Activated T-cell treated with anti-CD3 and anti-CD28 coated beads for 48 hours (primary cell): ENCODE data around the gene UNC119.
"Not testable (repeated sequence)": the region's sequence is repeated elsewhere in the genome, so short reads cannot be mapped to it uniquely, and the experiment has no call there.

Source experiments
- DNase-seq: peaks from one replicate; pipeline ENCODE4 v3.0.0-alpha.2; 2020; ENCODE audit warnings: low read depth

The UNC119 gene

DNA sequence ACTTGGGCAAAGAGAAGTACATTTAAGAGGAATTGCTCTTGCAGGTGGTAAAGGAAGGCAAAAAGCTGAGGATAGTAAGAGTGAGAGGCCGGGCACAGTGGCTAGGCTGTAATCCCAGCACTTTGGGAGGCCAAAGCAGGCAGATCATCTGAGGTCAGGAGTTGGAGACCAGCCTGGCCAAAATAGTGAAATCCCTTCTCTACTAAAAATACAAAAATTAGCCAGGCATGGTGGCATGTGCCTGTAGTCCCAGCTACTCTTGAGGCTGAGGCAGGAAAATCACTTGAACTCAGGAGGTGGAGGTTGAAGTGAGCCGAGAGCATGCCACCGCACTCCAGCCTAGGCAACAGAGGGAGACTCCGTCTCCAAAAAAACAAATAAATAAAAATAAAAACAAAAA is 30.1 kb downstream of the UNC119 start:
- not testable (repeated sequence) for DNase-seq

DNA sequence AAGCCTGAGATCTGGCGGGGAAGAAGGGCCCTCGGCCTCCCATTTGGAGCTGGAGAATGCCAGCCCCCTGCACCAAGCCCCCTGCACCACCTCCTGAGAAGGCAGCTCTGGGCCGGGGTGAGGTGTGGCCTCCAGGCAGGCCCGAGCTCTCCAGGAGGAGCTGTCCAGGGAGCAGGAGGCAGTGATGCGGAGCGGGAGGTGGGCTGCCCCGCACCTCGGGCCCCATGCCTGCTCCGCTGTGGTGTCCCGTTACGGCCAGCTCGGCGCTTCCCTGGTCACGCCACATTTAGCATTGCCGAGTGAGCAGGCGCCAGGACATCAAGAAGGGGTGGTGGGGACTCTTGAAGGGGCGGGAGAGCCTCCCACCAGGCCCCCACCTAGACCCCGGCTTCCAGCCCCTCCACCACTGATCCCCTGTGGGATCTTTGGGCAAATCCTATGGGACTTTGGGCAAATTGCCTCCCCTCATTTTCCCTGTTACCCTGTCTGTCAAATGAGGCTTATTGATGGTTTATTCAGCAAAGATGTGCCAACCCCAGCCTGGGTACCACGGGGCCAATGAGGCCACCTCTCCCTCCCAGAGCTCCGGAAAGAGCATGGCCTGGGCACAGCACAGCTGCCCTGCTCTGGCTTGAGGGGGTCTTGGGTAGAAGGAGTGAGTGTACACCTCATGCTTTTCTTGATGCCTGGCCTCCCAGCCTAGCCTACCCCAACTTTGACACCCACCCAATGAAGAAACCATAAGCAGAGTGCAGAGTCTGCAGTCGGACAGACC is 30.9 kb downstream of the UNC119 start:
- no peak for DNase-seq

DNA sequence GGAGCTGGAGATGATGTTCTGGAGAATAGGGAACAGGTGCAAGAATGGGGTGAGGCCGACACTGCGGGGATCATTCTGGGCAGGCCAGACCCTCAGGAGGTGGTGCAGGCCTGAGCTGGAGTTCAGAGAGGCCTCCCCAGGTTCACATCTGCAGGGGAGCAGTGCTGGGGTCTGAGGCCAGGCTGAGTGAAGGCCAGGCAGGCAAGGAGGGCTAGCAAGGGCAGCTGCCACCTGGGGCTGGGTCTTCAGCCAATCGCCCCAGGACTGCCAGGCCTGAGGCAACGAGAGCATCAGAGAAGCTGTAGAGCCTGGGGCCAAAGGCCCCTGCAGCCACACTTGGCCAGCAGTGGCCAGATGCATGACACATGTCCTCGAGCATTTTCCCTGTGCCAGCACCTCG is 31.7 kb downstream of the UNC119 start:
- no peak for DNase-seq

- DNase-seq = no peak
These were observed 33.2 kb downstream of the UNC119 start for GRCh38 chr17:28519236-28519635.

DNA sequence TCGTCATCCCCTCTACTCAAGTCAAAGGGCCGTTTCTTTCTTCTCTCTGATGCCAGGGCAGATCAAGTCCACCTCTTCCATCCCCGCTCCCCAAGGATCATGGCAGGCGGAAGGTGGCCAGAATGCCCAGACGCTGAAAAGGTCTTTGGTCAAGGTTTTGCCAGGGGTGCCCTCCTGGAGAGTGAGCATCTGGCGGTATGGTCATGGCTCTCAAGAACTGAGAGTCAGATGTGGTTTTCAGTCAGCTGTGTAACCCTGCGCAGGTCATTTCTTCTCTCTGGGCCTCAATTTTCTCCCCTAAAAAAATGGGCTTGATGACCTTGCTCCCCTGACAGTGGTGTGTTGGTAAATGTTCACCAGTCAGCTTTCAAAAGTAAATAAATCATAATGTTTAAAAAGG is 33.8 kb downstream of the UNC119 start:
- no peak for DNase-seq

DNA sequence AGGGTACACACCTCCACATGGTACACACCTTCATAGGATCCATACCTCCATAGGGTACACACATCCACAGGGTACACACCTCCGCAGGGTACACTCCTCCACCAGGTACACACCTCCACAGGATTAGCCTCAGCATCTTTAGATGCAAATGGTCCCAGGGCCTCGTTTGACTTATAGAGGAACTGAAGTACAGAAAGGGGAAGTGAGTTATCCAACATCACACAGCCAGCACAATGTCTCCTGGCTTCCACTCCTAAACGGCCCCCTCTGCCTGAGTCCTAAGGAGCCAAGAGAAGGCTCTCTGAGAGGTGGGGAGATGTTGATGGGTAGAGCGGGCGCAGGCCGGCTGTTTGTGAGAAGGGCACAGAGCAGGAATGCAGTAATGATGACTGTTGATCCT is 34.3 kb downstream of the UNC119 start:
- DNase-seq = no peak

GRCh38 chr17:28515518-28515917 is 36.9 kb downstream of the UNC119 start:
- DNase-seq = no peak

- DNase-seq = no peak
These were observed 37.8 kb downstream of the UNC119 start for GRCh38 chr17:28514561-28515002.

GRCh38 chr17:28513476-28513875 is 38.9 kb downstream of the UNC119 start:
- DNase-seq = no peak

- no peak for DNase-seq
These were observed 40.5 kb downstream of the UNC119 start for GRCh38 chr17:28511858-28512461.

DNA sequence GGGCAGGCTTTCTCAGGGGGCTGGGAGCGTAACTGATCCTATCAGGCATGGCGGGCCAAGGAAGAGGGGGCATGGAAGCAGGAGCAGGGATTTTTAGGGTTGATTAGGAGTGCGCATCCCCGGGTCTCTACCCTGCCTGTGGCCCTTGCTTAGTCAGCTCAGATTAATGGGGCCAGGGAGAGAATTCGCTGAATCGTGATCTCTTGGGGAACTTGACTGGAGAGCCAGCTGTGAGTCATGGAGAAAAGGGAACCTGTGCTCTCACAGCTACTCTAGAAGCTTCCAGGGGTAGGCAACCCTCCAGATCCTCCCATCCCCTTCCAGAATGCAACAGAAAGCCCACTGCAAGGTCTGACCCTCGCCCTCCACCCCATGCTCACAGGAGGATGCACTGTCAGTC is 42.6 kb downstream of the UNC119 start:
- no peak for DNase-seq

- DNase-seq = no peak
These were observed 44.2 kb downstream of the UNC119 start for GRCh38 chr17:28508211-28508724.

DNA sequence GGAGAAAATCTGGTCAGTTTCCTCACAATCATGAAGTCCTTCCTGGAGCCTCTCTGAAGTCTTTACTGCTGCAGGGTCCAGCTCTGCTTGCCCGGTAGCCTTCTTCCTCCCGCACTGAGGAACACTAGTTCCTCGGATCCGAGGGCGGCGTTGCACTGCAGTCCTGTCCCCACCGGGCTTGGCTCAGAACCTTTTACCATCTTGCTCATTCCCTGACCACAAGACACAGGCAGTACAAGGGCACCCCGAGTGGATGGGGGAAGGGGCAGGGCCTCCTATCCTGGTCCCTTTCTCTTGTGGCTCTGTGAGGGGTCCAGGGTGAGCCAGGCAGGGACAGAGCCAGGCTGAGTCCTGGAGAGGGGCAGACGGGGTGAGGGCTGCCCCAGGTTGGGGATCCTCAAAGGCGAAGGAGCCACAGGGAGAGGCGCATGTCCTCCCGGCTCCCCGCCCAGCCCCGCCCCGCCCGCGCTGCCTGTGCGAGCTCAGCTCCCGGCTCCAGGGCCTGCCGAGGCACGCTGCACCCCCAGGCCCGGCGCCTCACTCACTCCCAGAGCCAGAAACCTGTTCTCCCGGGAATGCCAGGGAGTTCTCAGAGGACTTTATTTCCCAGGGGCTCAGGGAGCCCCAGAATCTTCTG is 44.7 kb downstream of the UNC119 start:
- DNase-seq = no peak

DNA sequence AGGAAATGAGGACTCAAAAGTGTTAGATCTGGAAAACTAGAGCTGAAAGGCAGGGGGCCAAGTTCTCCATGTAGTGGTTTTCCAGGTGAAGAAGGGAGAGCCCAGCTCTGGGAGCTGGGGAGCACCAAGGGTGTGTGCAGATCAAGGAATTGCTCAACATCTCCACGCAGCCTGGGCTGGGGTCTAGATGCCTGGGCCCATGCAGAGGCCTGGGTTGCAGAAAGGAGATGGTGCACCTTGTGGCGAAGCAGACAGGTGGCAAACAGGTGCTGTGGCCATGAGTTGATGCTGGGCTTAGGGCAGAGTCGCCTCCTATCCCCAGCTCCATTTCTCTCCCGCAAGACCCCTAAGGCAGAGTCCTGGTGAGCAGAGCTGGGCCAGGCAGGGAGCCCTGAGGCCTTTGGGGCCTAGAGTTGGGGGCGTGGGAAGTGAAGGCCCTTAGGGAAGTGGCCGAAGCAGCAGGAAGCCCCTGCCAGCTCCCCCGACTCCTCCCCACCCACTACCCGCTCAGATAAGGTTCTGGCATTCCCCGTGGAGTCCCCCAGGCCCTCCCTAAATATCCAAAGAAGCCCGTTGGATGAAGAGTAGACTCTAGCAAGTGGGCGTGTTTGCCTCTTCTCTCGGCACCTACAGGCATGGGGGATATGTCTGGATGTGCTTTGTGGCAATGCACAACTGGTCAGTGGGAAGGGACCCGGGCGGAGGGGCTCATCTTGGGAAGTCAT is 45.5 kb downstream of the UNC119 start:
- no peak for DNase-seq

DNA sequence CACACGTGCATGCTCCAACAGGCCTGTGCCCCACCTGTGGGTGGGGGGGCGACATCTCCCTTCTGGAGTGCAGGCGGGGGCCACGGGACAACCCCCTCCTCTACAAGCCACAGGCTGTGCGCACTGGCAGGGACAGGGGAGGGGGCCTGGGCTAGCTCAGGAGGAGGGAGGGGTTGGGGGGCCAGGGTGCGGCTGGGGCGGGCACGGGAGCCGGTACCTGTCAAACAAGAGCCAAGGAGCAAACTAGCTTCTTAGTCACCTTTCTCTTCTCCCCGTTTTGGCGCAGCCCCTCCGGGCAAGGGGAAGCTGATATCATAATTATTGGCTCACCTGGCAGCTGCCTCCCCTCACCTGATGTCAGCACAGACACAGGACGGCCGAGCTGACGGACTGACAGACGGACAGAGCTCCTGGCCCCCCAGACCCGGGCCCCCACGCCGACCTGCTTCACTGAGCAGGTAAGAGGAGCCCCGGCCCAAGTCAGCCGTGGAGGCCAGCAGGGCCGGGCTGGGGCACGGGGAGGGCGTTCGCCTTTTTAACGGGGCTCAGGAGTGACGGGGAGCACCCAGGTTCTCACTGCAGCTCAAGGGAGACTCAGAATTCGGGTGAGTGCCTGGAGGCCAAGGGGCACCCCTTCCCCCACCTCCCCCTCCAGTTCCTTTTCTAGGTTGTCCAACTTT is 46.3 kb downstream of the UNC119 start, which contains the start of gene FOXN1:
Gene FOXN1, plus strand, starts transcription at position 363 of the 680 bp plus-strand sequence. CDS start 17,622 bp downstream, outside the sequence.
- DNase-seq = no peak

GRCh38 chr17:28503420-28503819 is 49.0 kb downstream of the UNC119 start:
- DNase-seq = no peak

DNA sequence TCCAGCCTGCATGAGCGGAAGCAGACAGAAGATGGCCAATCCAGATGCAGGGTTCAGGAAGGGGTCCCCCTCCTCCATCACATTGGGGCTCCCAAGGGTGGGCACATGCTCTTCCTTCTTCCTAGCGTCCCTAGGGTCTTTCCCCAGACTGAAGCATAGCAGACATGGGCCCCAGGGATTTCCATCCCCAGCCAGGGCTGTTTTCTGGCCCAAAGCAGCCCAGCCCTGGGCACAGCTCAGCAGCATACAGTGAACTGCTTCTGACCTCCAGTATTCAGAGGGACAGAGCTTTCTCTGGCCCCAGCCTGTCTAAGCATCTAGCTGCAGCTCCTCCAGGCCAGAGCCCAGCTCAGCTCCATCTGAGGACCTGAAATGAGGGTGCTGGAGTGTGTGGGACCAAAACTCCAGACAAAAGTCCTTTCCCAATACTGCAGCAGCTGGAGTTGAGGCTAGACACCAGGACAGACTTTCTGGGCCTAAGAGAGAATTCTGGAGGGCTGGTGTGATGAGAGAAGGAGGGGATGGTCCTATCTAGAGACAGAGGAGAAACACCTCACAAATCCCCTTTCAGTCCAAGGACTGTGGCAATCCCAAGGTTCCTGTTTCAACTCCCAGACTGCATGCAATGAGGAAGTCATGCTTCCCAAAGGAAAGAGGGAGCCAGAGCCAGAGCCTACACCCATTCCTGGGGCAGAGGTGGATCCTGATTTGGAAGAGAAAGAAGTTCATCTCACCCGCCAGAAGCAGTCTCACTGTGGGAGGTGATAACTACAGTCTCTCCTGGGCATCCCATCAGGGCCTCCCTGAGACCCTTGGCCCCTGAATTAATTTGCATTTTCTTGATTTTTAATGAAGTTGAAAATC is 50.8 kb downstream of the UNC119 start:
- DNase-seq = no peak

DNA sequence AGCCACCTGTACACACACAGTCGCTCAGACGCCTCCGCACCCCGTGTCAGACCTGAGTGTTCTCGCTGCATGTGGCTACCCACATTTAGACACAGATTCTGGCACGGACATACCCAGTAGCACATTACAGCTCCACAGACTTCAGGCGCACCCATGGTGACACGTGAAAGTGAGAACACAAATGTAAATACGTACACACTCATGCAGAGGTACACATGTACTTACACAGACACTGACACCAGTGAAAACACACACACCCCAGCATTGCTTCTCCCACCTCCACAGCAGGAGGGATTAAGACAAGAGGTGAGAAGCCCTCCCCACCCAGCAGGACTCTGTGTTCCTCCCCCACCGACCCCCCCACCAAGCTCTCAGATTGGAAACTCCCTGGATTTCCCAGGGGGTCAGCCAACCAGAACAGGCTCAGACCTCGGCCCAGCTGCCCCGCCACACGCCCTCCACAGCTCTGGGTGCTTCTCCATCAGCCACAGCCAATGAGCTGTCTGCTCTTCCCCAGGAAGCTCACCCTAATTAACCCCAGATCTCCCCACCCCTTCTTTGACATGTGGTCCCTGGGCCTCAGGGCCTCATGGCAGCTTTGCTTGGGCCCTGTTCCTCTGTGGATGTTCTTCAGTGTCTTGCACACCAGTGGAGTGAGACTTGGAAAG is 51.6 kb downstream of the UNC119 start:
- DNase-seq = no peak

DNA sequence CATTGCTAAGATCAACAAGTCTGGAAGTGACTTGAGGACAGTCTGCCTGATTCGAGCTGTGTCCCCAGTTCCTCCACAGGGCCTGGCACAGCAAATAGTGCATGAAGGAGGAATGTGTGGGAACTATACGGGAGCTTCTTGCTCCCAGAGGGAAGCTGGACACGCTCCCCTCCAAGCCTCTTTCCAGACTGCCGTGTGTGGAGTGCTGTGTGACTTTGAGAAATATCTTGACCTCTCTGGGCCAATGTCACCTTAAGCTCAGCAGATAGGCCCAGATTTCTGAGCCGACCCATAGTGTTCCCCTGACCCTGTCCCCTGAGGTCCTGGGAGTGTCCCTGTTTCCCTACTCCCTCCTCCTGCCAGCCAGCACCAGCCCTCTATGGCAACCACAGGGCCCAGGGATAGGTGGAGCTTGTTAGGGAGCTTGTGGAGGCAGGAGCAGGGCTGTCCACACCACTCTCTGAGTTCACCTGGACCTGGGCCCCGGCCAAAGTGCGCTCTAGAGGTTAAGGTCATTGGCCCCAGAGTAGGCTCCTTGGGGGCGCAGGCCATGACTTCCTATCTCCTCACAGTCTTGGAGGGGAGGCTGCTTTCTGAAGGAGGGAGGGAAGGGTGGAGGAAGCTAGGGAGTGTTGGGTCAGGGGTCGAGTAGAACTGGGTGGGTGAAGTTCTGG is 52.6 kb downstream of the UNC119 start:
- DNase-seq = no peak

- no peak for DNase-seq
These were observed 53.1 kb downstream of the UNC119 start for GRCh38 chr17:28499364-28499664.
